OCI-LY3 (cell line): ENCODE measurements around the gene PANK4.

ENCODE experiments used
- EZH2phosphoT487 ChIP-seq: fragments of 200-600 bp; shearing (Covaris generic); IDR thresholded peaks from 2 replicates; pipeline ENCODE4 v1.6.1; 2018; ENCODE audit warnings: antibody characterized with exemption, mixed run types, low read depth
- TF ChIP-seq, protein P1 (sequence below): fragments of 200-600, 300-600 bp; sonication (generic); IDR thresholded peaks from 2 replicates; pipeline ENCODE4 v1.5.1; 2014; ENCODE audit warnings: antibody characterized with exemption, low read length, low read depth

DNA sequence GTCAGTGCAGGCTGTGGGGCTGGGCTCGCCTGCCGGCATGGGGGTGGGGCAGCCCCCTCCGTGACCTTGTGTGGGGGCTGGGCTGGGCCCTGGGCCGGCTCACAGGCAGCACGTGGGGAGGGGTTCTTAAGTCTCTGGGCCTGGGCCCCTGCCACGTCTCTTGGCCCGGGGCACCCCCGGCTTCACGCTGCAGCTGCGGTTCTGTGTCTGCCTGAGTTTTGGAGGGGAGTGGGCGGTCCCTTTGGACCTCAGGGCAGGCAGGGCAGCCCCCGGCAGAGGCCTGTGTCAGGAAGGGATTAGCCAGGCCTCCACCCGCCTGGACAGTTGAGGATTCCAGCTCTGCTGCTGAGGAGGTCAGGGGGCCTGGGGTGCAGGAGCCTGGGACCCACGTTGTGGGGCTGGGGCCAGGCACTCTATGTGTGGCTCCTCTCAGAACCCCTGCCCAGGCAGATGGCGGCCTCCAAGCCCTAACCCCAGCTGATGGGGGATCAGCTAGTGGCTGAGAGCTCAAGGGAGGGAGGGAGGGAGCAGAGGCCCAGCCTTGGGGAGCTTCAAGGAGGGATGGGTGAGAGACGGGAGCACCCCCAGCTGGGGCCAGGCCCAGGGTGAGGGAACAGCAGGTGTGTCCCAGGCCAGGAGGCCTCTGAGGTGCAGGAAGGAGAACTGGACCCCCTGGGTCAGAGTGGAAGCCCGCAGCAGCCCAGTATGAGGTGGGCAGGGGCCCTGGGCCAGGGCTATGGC lies 52.1 kb downstream of the PANK4 start:
- TF ChIP-seq, protein P1, sequence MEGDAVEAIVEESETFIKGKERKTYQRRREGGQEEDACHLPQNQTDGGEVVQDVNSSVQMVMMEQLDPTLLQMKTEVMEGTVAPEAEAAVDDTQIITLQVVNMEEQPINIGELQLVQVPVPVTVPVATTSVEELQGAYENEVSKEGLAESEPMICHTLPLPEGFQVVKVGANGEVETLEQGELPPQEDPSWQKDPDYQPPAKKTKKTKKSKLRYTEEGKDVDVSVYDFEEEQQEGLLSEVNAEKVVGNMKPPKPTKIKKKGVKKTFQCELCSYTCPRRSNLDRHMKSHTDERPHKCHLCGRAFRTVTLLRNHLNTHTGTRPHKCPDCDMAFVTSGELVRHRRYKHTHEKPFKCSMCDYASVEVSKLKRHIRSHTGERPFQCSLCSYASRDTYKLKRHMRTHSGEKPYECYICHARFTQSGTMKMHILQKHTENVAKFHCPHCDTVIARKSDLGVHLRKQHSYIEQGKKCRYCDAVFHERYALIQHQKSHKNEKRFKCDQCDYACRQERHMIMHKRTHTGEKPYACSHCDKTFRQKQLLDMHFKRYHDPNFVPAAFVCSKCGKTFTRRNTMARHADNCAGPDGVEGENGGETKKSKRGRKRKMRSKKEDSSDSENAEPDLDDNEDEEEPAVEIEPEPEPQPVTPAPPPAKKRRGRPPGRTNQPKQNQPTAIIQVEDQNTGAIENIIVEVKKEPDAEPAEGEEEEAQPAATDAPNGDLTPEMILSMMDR, result no peak
- no peak for TF ChIP-seq EZH2phosphoT487
